Smooth muscle cell (in vitro differentiated cells): ENCODE data around the gene ZNF169. TPM values are rescaled to one million over a fixed set of nuclear protein-coding genes. Genes with fewer than 3 reads are reported as not detected.
"Not testable (repeated sequence)": the region's sequence is repeated elsewhere in the genome, so short reads cannot be mapped to it uniquely, and the experiment has no call there.

Experiments
- DNase-seq: peaks from one replicate; lab custom pipeline; 2025; ENCODE audit not compliant: unreplicated experiment; lab: John Stamatoyannopoulos, UW
- H2AFZ ChIP-seq: fragments of 200-600 bp; sonication (generic); 2 replicates; pipeline ENCODE4 v1.6.0; 2016; ENCODE audit warnings: antibody characterized with exemption, low read depth, mild to moderate bottlenecking
- H3F3A ChIP-seq: fragments of 200-600 bp; sonication (generic); 2 replicates; pipeline ENCODE4 v1.6.0; 2017; ENCODE audit warnings: antibody characterized with exemption, low read depth
- H3K27ac ChIP-seq: fragments of 200-600 bp; sonication (generic); 2 replicates; pipeline ENCODE4 v1.5.1; 2016; ENCODE audit warnings: low read depth, mild to moderate bottlenecking
- H3K27me3 ChIP-seq: fragments of 200-600 bp; sonication (generic); 2 replicates; pipeline ENCODE4 v1.6.1; 2016; ENCODE audit warnings: low read depth, mild to moderate bottlenecking
- H3K36me3 ChIP-seq: fragments of 200-600 bp; sonication (generic); 2 replicates; pipeline ENCODE4 v1.5.1; 2016; ENCODE audit warnings: low read depth
- H3K4me1 ChIP-seq: fragments of 200-600 bp; sonication (generic); 2 replicates; pipeline ENCODE4 v1.5.1; 2016; ENCODE audit warnings: low read depth
- H3K4me2 ChIP-seq: fragments of 200-600 bp; sonication (generic); 2 replicates; pipeline ENCODE4 v1.6.0; 2016; ENCODE audit warnings: mild to moderate bottlenecking
- H3K4me3 ChIP-seq: fragments of 200-600 bp; sonication (generic); 2 replicates; pipeline ENCODE4 v1.5.1; 2016; ENCODE audit warnings: mild to moderate bottlenecking
- H3K79me2 ChIP-seq: fragments of 200-600 bp; sonication (generic); 2 replicates; pipeline ENCODE4 v1.6.0; 2016; ENCODE audit warnings: low read depth, mild to moderate bottlenecking
- H3K9ac ChIP-seq: fragments of 200-600 bp; sonication (generic); 2 replicates; pipeline ENCODE4 v1.6.0; 2016; ENCODE audit warnings: low read depth
- H3K9me3 ChIP-seq: fragments of 200-600 bp; sonication (generic); replicated peaks from 2 replicates; pipeline ENCODE4 v1.5.1; 2016; ENCODE audit warnings: low read depth
- H4K20me1 ChIP-seq: fragments of 200-600 bp; sonication (generic); 2 replicates; pipeline ENCODE4 v1.6.0; 2016; ENCODE audit warnings: low read depth
- CTCF ChIP-seq: fragments of 200-600 bp; sonication (generic); IDR thresholded peaks from 2 replicates; pipeline ENCODE4 v1.5.1; 2017; ENCODE audit warnings: borderline replicate concordance, mild to moderate bottlenecking, antibody characterized with exemption; ENCODE audit not compliant: insufficient read depth, poor library complexity, severe bottlenecking
- whole genome bisulfite sequencing: methylation state at CpG from one replicate; pipeline ENCODE4 v1.1.7; 2016; ENCODE audit warnings: low lambda C conversion rate; 5-methylcytosine and 5-hydroxymethylcytosine counted together
- polyA plus RNA-seq: library from polyadenylated mRNA; unstranded; fragments of >200 nt; fragmentation: Nextera tagmentation; extraction: Ambion mirVana; gene quantifications from 2 replicates; pipeline ENCODE4 v1.2.1, GENCODE V29; 2016
- total RNA-seq: library from RNA; depleted of rRNA; stranded (reverse); fragments of >200 nt; gene quantifications from 2 replicates; pipeline ENCODE4 v1.2.3, GENCODE V29; 2014

Gene ZNF169
- total and polyA plus RNA-seq, 2 experiments from 2014 or later: 0.45 to 2.1 TPM

- TF ChIP-seq CTCF: no peak
- Histone ChIP-seq H4K20me1 (no peaks in the 10 kb centered on the region), H3K79me2 (no peaks in the 10 kb centered on the region), H3K9me3 (no peaks in the 10 kb centered on the region), H3K4me2 (no peak overlapping the region), H3K4me1 (no peaks in the 10 kb centered on the region), H3K36me3 (no peaks in the 10 kb centered on the region), H3K27me3 (no peaks in the 10 kb centered on the region), H3K27ac (no peak overlapping the region), H2AFZ (no peak overlapping the region), H3K9ac (no peak overlapping the region), H3K4me3 (no peak overlapping the region), H3F3A (no peaks in the 10 kb centered on the region)
- no peak for DNase-seq
- 69% methylated on average over 4 of the region's 4 CpGs for WGBS
These were observed 8.6 kb upstream of the ZNF169 start for GRCh38 chr9:94250456-94250855.

DNA sequence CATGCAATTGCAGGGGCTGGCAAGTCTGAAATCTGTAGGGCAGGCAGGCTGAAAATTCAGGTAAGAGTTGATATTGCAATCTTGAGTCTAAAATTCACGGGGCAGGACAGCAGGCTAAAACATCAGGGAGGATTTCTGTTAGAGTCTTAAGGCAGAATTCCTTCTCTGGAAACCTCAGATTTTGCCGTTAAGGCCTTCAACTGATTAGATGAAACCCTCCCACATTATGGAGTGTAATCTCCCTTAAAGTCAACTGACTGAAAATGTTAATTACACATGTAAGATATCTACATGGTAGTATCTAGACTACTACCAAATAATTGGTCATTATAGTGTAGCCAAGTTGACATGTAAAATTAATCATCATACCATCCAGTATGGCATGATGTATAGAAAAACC is 3.1 kb upstream of the ZNF169 start:
- 91% methylated on average over 2 of the region's 2 CpGs for WGBS
- no peak for DNase-seq
- no peak for TF ChIP-seq CTCF

GRCh38 chr9:94265626-94266402 is 6.7 kb downstream of the ZNF169 start:
- not testable (repeated sequence) for H3K9me3 ChIP-seq, H3K4me1 ChIP-seq, H3K36me3 ChIP-seq, H3K4me2 ChIP-seq, H3F3A ChIP-seq, H3K79me2 ChIP-seq, H3K27me3 ChIP-seq, DNase-seq, H4K20me1 ChIP-seq, H2AFZ ChIP-seq, H3K27ac ChIP-seq, H3K9ac ChIP-seq, H3K4me3 ChIP-seq
- 92% methylated on average over 3 of the region's 3 CpGs for WGBS

More for the DNA sequence above, 3.1 kb upstream of the ZNF169 start:
- Histone ChIP-seq H3K36me3 (no peaks in the 10 kb centered on the region), H3K9ac (no peak overlapping the region), H3K4me2 (no peak overlapping the region), H3K9me3 (no peaks in the 10 kb centered on the region), H3K79me2 (peaks cover 7% of the 10 kb centered on the region), H3K27me3 (peaks cover 3% of the 10 kb centered on the region), H3F3A (no peaks in the 10 kb centered on the region), H3K4me1 (no peaks in the 10 kb centered on the region), H2AFZ (no peak overlapping the region), H3K4me3 (no peak overlapping the region), H3K27ac (no peak overlapping the region), H4K20me1 (no peaks in the 10 kb centered on the region)

DNA sequence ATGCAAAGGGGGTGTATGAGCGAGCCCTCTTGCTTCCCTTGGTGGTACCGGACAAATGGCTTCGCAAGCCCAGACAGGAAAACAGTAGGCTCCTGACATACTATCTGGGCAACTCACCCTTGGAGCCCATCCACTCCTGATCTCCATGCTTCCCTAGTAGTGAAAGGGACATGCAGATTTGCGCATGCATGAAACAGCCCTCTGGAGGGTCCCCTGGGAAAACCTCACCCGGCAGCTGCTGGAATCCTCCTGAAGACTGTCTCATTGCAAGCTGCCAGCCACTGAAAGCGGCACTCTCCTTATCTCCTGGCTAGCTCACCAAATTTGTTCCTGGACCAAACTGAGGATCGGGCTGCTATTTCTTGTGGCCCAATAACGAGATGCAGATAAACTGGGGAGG is 10.2 kb downstream of the ZNF169 start:
- TF ChIP-seq CTCF: no peak
- peaks cover 4% of the 10 kb centered on the region for H4K20me1 ChIP-seq
- H3F3A ChIP-seq: no peaks in the 10 kb centered on the region
- no peak overlapping the region for H3K4me2 ChIP-seq
- H3K36me3 ChIP-seq: no peaks in the 10 kb centered on the region
- H3K4me1 ChIP-seq: no peaks in the 10 kb centered on the region
- H2AFZ ChIP-seq: no peak overlapping the region
- no peaks in the 10 kb centered on the region for H3K79me2 ChIP-seq
- no peak overlapping the region for H3K9ac ChIP-seq
- H3K4me3 ChIP-seq: no peak overlapping the region
- 97% methylated on average over 8 of the region's 8 CpGs for WGBS
- no peaks in the 10 kb centered on the region for H3K9me3 ChIP-seq
- no peak overlapping the region for H3K27ac ChIP-seq
- H3K27me3 ChIP-seq: no peaks in the 10 kb centered on the region
- no peak for DNase-seq
